SK-N-SH (cell line): ENCODE results near the gene ANK2. TPM values are rescaled to one million over a fixed set of nuclear protein-coding genes. Genes with fewer than 3 reads are reported as not detected.

Experiments
- CTCF ChIA-PET: fragments of 300-600, 350-600 bp; formaldehyde crosslinking; extraction: SDS; loops from one replicate; lab custom pipeline; 2021; lab: Yijun Ruan, JAX
- POLR2A ChIA-PET: fragments of 350-600 bp; sonication (Branson Sonifier 250); formaldehyde crosslinking; extraction: SDS; loops from one replicate; lab custom pipeline; 2020; ENCODE audit warnings: antibody characterized with exemption, inconsistent platforms; lab: Yijun Ruan, JAX
- DNase-seq: peaks from one replicate; pipeline ENCODE4 v3.0.0; 2012
- H2AFZ ChIP-seq: fragments of 200-600 bp; sonication (generic); 2 replicates; pipeline ENCODE4 v1.8.1; 2016; ENCODE audit warnings: antibody characterized with exemption, mild to moderate bottlenecking, low read depth
- H3F3A ChIP-seq: fragments of 200-600 bp; sonication (generic); replicated peaks from 2 replicates; pipeline ENCODE3; 2016; ENCODE audit warnings: antibody characterized with exemption, mild to moderate bottlenecking; ENCODE audit not compliant: insufficient read depth
- H3K27ac ChIP-seq, 2 experiments: fragments of 200-500 bp in 1 of 2; fragments of 200-600 bp in 1 of 2; sonication (Bioruptor generic) in 1 of 2; sonication (generic), shearing (Covaris generic) in 1 of 2; 2 replicates each; pipeline versions ENCODE4 v1.5.1 to v1.6.1; 2014 to 2016; ENCODE audit warnings: low read depth in 2 of 2, inconsistent platforms in 1 of 2, low read length in 1 of 2, mild to moderate bottlenecking in 1 of 2, mixed read lengths in 1 of 2
- H3K27me3 ChIP-seq: fragments of 200-600 bp; sonication (generic), shearing (Covaris generic); 2 replicates; pipeline ENCODE4 v1.6.1; 2016; ENCODE audit warnings: mixed run types; ENCODE audit not compliant: insufficient read depth
- H3K36me3 ChIP-seq, 2 experiments: fragments of 200-500 bp in 1 of 2; fragments of 200-600 bp in 1 of 2; sonication (Bioruptor generic) in 1 of 2; sonication (generic) in 1 of 2; replicated peaks in 1 of 2; 2 replicates each; pipeline versions ENCODE3 to v1.5.1; 2014 to 2016; ENCODE audit warnings: low read length in 1 of 2, mild to moderate bottlenecking in 1 of 2; ENCODE audit not compliant: insufficient read depth in 2 of 2, control insufficient read depth in 1 of 2
- H3K4me1 ChIP-seq, 2 experiments: fragments of 200-500 bp in 1 of 2; fragments of 200-600 bp in 1 of 2; sonication (Bioruptor generic) in 1 of 2; sonication (generic), shearing (Covaris generic) in 1 of 2; 2 replicates each; pipeline versions ENCODE4 v1.5.1 to v1.6.1; 2014 to 2016; ENCODE audit warnings: low read depth in 1 of 2, low read length in 1 of 2, mixed run types in 1 of 2; ENCODE audit not compliant: insufficient read depth in 2 of 2, control insufficient read depth in 1 of 2
- H3K4me2 ChIP-seq: fragments of 200-600 bp; sonication (generic), shearing (Covaris generic); 2 replicates; pipeline ENCODE4 v1.6.1; 2017; ENCODE audit warnings: mixed run types
- H3K4me3 ChIP-seq, 2 experiments: fragments of 200-500 bp in 1 of 2; fragments of 200-600 bp in 1 of 2; sonication (Bioruptor generic) in 1 of 2; sonication (generic), shearing (Covaris generic) in 1 of 2; 2 replicates each; pipeline versions ENCODE4 v1.5.1 to v1.8.1; 2014 to 2016; ENCODE audit warnings: low read depth in 2 of 2, inconsistent platforms in 1 of 2, low read length in 1 of 2, mild to moderate bottlenecking in 1 of 2, mixed read lengths in 1 of 2, moderate library complexity in 1 of 2
- H3K79me2 ChIP-seq: fragments of 200-600 bp; sonication (generic); 2 replicates; pipeline ENCODE4 v1.8.1; 2017; ENCODE audit warnings: mild to moderate bottlenecking; ENCODE audit not compliant: insufficient read depth
- H3K9ac ChIP-seq: fragments of 200-600 bp; sonication (generic); 2 replicates; pipeline ENCODE4 v1.6.1; 2017; ENCODE audit warnings: mixed run types
- H3K9me2 ChIP-seq: fragments of 200-600 bp; sonication (generic); 2 replicates; pipeline ENCODE4 v1.6.1; 2017; ENCODE audit warnings: mixed run types
- H3K9me3 ChIP-seq: fragments of 200-600 bp; sonication (generic); 2 replicates; pipeline ENCODE4 v1.6.1; 2017; ENCODE audit warnings: mixed run types, mild to moderate bottlenecking, moderate library complexity
- H4K20me1 ChIP-seq: fragments of 200-600 bp; sonication (generic); 2 replicates; pipeline ENCODE4 v1.6.1; 2017; ENCODE audit warnings: mild to moderate bottlenecking, mixed run types; ENCODE audit not compliant: insufficient read depth
- FOXM1 ChIP-seq: IDR thresholded peaks from 2 replicates; pipeline ENCODE4 v1.4.0; 2012; ENCODE audit warnings: low read depth, mild to moderate bottlenecking
- NFIC ChIP-seq: IDR thresholded peaks from 2 replicates; pipeline ENCODE4 v1.4.0; 2012; ENCODE audit warnings: borderline replicate concordance
- POLR2AphosphoS5 ChIP-seq: IDR thresholded peaks from 2 replicates; pipeline ENCODE4 v1.6.1; 2012; ENCODE audit warnings: low read depth, low read length
- RFX5 ChIP-seq: IDR thresholded peaks from 2 replicates; pipeline ENCODE4 v1.6.1; 2012; ENCODE audit warnings: mild to moderate bottlenecking, improper control_type of control experiment, low read length
- RXRA ChIP-seq: IDR thresholded peaks from 2 replicates; pipeline ENCODE4 v1.4.0; 2012; ENCODE audit warnings: low read depth, mild to moderate bottlenecking, borderline replicate concordance
- SIN3A ChIP-seq: IDR thresholded peaks from 2 replicates; pipeline ENCODE4 v1.6.1; 2012; ENCODE audit warnings: low read depth, mild to moderate bottlenecking, low read length, moderate library complexity, borderline replicate concordance
- SMC3 ChIP-seq: IDR thresholded peaks from 2 replicates; pipeline ENCODE4 v1.6.1; 2012; ENCODE audit warnings: low read depth, low read length, improper control_type of control experiment
- TAF1 ChIP-seq: IDR thresholded peaks from 2 replicates; pipeline ENCODE4 v1.6.1; 2012; ENCODE audit warnings: low read depth, mild to moderate bottlenecking, low read length, moderate library complexity, borderline replicate concordance
- WGBS: methylation state at CpG from one replicate; pipeline ENCODE4 v1.1.6; 2017; ENCODE audit warnings: low lambda C conversion rate; 5-methylcytosine and 5-hydroxymethylcytosine counted together
- polyA plus RNA-seq, 3 experiments: library from polyadenylated mRNA; depleted of rRNA; stranded (reverse); fragments of >200 nt; gene quantifications; 2 replicates each; pipeline ENCODE4 v1.2.3, GENCODE V29; 2012
- TF ChIP-seq, protein P1 (sequence below): IDR thresholded peaks from 2 replicates; pipeline ENCODE4 v1.4.0; 2012; ENCODE audit warnings: low read depth, borderline replicate concordance
- TF ChIP-seq, protein P2 (sequence below): IDR thresholded peaks from 2 replicates; pipeline ENCODE4 v1.4.0; 2012; ENCODE audit warnings: low read depth
- TF ChIP-seq, protein P3 (sequence below): fragments of 150-350 bp; IDR thresholded peaks from 2 replicates; pipeline ENCODE4 v1.6.1; 2016; ENCODE audit warnings: mild to moderate bottlenecking, low read depth, low read length
- TF ChIP-seq, protein P4 (sequence below): fragments of 150-350 bp; IDR thresholded peaks from 2 replicates; pipeline ENCODE4 v1.6.1; 2017; ENCODE audit warnings: antibody characterized with exemption, low read length, low read depth, borderline replicate concordance

Gene ANK2
- polyA plus RNA-seq, 1 of the 3 experiments (the other 2 are of a cell fraction): 0.69 TPM

DNA sequence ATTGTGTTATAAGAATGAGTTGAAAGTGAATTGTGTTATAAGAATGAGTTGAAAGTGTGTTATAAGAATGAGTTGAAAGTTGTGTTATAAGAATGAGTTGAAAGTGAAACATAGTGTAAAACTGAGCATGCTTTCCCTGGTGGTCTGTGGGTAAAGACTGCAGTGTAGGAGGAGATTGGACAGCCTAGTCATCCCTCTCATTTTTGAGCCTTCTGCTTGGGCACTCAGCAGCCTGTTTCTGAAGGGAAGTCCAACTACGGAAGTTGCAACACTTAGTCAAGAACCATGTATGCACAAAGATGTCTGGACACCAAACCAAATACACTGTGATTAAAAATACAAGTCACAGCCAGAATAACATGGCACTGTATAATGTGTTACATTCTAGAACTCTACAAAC lies 72.6 kb downstream of the ANK2 start:
- no peaks in the 10 kb centered on the region for H3K36me3 ChIP-seq
- H3K27ac ChIP-seq: no peak overlapping the region
- WGBS: 90% methylated on average over 1 of the region's 1 CpG
- no peaks in the 10 kb centered on the region for H4K20me1 ChIP-seq
- no peaks in the 10 kb centered on the region; the same call in 1 of the 2 replicates for H3K9me2 ChIP-seq
- no peaks in the 10 kb centered on the region; a peak in 2 of 4 replicates for H3K4me1 ChIP-seq
- no peaks in the 10 kb centered on the region for H3F3A ChIP-seq
- H3K4me2 ChIP-seq: no peak overlapping the region
- H3K79me2 ChIP-seq: no peaks in the 10 kb centered on the region
- no peak overlapping the region for H3K4me3 ChIP-seq
- TF ChIP-seq, protein P1, sequence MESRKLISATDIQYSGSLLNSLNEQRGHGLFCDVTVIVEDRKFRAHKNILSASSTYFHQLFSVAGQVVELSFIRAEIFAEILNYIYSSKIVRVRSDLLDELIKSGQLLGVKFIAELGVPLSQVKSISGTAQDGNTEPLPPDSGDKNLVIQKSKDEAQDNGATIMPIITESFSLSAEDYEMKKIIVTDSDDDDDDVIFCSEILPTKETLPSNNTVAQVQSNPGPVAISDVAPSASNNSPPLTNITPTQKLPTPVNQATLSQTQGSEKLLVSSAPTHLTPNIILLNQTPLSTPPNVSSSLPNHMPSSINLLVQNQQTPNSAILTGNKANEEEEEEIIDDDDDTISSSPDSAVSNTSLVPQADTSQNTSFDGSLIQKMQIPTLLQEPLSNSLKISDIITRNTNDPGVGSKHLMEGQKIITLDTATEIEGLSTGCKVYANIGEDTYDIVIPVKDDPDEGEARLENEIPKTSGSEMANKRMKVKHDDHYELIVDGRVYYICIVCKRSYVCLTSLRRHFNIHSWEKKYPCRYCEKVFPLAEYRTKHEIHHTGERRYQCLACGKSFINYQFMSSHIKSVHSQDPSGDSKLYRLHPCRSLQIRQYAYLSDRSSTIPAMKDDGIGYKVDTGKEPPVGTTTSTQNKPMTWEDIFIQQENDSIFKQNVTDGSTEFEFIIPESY: no peak
- TF ChIP-seq, protein P2, sequence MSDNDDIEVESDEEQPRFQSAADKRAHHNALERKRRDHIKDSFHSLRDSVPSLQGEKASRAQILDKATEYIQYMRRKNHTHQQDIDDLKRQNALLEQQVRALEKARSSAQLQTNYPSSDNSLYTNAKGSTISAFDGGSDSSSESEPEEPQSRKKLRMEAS: no peak
- no peaks in the 10 kb centered on the region for H3K27me3 ChIP-seq
- no peaks in the 10 kb centered on the region; the same call in 1 of the 2 replicates for H3K9me3 ChIP-seq
- no peak overlapping the region for H3K9ac ChIP-seq
- no peak for DNase-seq
- no peak overlapping the region for H2AFZ ChIP-seq
- ChIA-PET CTCF (no interaction called here), POLR2A (no interaction called here)

DNA sequence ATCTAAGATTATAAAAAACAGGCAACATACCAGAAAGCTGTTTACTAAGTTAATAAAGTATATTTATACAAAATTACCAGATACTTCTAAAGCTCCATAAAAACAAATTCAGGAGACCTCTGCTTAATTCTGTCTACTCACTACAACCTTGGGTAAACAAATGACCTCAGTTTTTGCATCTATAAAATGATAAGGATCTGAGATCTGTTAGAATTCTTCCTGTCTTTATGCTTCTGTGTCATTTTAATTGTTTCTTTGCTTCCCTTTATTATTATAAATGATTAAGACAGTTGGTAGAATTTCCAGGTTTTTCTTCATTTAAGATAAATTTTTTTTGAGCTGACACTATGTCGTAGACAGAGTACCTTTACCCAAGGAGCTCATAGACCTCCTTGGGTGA lies 76.0 kb downstream of the ANK2 start:
- no peak overlapping the region for H3K27ac ChIP-seq
- H3K9me2 ChIP-seq: no peaks in the 10 kb centered on the region; the same call in 1 of the 2 replicates
- 89% methylated on average over 1 of the region's 1 CpG for WGBS
- POLR2A ChIA-PET: no interaction called here
- H3K36me3 ChIP-seq: no peaks in the 10 kb centered on the region
- H3F3A ChIP-seq: no peaks in the 10 kb centered on the region
- TF ChIP-seq SMC3 (no peak), RFX5 (no peak), SIN3A (no peak), FOXM1 (no peak), POLR2AphosphoS5 (no peak), TAF1 (no peak), NFIC (no peak), RXRA (no peak)
- TF ChIP-seq, protein P3, sequence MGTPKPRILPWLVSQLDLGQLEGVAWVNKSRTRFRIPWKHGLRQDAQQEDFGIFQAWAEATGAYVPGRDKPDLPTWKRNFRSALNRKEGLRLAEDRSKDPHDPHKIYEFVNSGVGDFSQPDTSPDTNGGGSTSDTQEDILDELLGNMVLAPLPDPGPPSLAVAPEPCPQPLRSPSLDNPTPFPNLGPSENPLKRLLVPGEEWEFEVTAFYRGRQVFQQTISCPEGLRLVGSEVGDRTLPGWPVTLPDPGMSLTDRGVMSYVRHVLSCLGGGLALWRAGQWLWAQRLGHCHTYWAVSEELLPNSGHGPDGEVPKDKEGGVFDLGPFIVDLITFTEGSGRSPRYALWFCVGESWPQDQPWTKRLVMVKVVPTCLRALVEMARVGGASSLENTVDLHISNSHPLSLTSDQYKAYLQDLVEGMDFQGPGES: no peak
- TF ChIP-seq, protein P1: no peak
- TF ChIP-seq, protein P4, sequence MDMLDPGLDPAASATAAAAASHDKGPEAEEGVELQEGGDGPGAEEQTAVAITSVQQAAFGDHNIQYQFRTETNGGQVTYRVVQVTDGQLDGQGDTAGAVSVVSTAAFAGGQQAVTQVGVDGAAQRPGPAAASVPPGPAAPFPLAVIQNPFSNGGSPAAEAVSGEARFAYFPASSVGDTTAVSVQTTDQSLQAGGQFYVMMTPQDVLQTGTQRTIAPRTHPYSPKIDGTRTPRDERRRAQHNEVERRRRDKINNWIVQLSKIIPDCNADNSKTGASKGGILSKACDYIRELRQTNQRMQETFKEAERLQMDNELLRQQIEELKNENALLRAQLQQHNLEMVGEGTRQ: no peak
- TF ChIP-seq, all 33 proteins: peak for 0
- H3K79me2 ChIP-seq: no peaks in the 10 kb centered on the region
- no peak overlapping the region for H3K9ac ChIP-seq
- no peak overlapping the region for H2AFZ ChIP-seq
- no peaks in the 10 kb centered on the region; a peak in 2 of 4 replicates for H3K4me1 ChIP-seq
- H3K4me2 ChIP-seq: no peak overlapping the region
- no peaks in the 10 kb centered on the region for H3K27me3 ChIP-seq
- CTCF ChIA-PET: interaction anchor here (0.6 to 1.2 kb wide), 3 partner anchors 16 to 54 kb away, joined by 3 read pairs; no protein-coding TSS in a partner anchor
- no peaks in the 10 kb centered on the region for H4K20me1 ChIP-seq
- no peak for DNase-seq
- no peaks in the 10 kb centered on the region for H3K9me3 ChIP-seq
- no peak overlapping the region for H3K4me3 ChIP-seq
